T-cell (primary cell): Measurements from ENCODE around the gene DNM3. TPM values are rescaled to one million over a fixed set of nuclear protein-coding genes. Genes with fewer than 3 reads are reported as not detected.

Experiments used
- ATAC-seq, 4 experiments: fragments of 200-7000 bp in 3 of 4; fragments of 150-1000 bp in 1 of 4; cut with Tn5 transposase; replicated peaks in 1 of 4; 1 replicate in 3 of 4; 2 replicates in 1 of 4; pipeline ENCODE4 v1.10.0; 2021; ENCODE audit warnings: moderate library complexity in 3 of 4, mild to moderate bottlenecking in 2 of 4, moderate number of reproducible peaks in 1 of 4
- CTCF ChIA-PET, 2 donors: fragments of 300-600 bp; sonication (Branson Sonifier 250); formaldehyde crosslinking; loops; one replicate each; lab custom pipeline; 2022; ENCODE audit warnings: antibody characterized with exemption in 2 of 2; lab: Charles Lee
- POLR2A ChIA-PET, 2 donors: fragments of 300-600 bp; sonication (Branson Sonifier 250); formaldehyde crosslinking; loops; one replicate each; lab custom pipeline; 2022; ENCODE audit warnings: antibody characterized with exemption in 2 of 2; lab: Charles Lee
- DNase-seq, 35 experiments: peaks; one replicate each; pipeline versions ENCODE4 v3.0.0 to v3.0.0-alpha.2; 2013 to 2023
- H3K27ac ChIP-seq: one replicate; pipeline ENCODE4 v1.5.1; 2013; ENCODE audit warnings: low read length
- H3K27me3 ChIP-seq, 2 experiments: replicated peaks in 1 of 2; 1 replicate in 1 of 2; 2 replicates in 1 of 2; pipeline versions ENCODE4 v1.6.1 to v1.7.0; 2013; ENCODE audit warnings: low read length in 1 of 2, mixed read lengths in 1 of 2; ENCODE audit not compliant: control insufficient read depth in 2 of 2, insufficient read depth in 2 of 2; ENCODE audit errors: extremely low read depth in 1 of 2
- H3K36me3 ChIP-seq, 2 donors: 1 replicate in 1 of 2; 2 replicates in 1 of 2; pipeline versions ENCODE4 v1.6.1 to v1.7.0; 2013; ENCODE audit warnings: low read length in 1 of 2; ENCODE audit not compliant: control insufficient read depth in 2 of 2, insufficient read depth in 1 of 2; ENCODE audit errors: extremely low read depth in 1 of 2
- H3K4me1 ChIP-seq, 2 experiments: 1 replicate in 1 of 2; 2 replicates in 1 of 2; pipeline versions ENCODE4 v1.6.1 to v1.7.0; 2013; ENCODE audit warnings: low read length in 2 of 2, mixed read lengths in 1 of 2; ENCODE audit not compliant: insufficient read depth in 2 of 2, control insufficient read depth in 1 of 2; ENCODE audit errors: extremely low read depth in 1 of 2
- H3K4me3 ChIP-seq, 2 donors: 1 replicate in 1 of 2; 2 replicates in 1 of 2; pipeline versions ENCODE4 v1.5.1 to v1.7.0; 2013; ENCODE audit warnings: mild to moderate bottlenecking in 2 of 2, low read length in 1 of 2, moderate library complexity in 1 of 2; ENCODE audit not compliant: control insufficient read depth in 1 of 2; ENCODE audit errors: extremely low read depth in 1 of 2
- H3K9me3 ChIP-seq: 2 replicates; pipeline ENCODE4 v1.7.0; 2013
- H3K27ac Mint-ChIP-seq, 2 donors: one replicate each; pipeline ENCODE4 v1.8.0; 2020 to 2021; ENCODE audit warnings: mild to moderate bottlenecking in 2 of 2, mixed read lengths in 2 of 2
- H3K27me3 Mint-ChIP-seq, 2 donors: one replicate each; pipeline ENCODE4 v1.8.0; 2021 to 2022; ENCODE audit warnings: mixed read lengths in 2 of 2
- H3K36me3 Mint-ChIP-seq: one replicate; pipeline ENCODE4 v1.8.0; 2021; ENCODE audit warnings: mixed read lengths
- H3K4me1 Mint-ChIP-seq, 3 donors: one replicate each; pipeline ENCODE4 v1.8.0; 2020 to 2022; ENCODE audit warnings: mixed read lengths in 3 of 3, mild to moderate bottlenecking in 1 of 3
- H3K4me3 Mint-ChIP-seq, 3 donors: one replicate each; pipeline ENCODE4 v1.8.0; 2020 to 2022; ENCODE audit warnings: mild to moderate bottlenecking in 3 of 3, mixed read lengths in 3 of 3, moderate library complexity in 3 of 3
- H3K9me3 Mint-ChIP-seq, 3 donors: one replicate each; pipeline ENCODE4 v1.8.0; 2020 to 2022; ENCODE audit warnings: mixed read lengths in 3 of 3
- WGBS: methylation state at CpG from one replicate; pipeline ENCODE4 v1.1.5; 2013; ENCODE audit warnings: missing lambda C conversion rate; ENCODE audit not compliant: insufficient coverage; 5-methylcytosine and 5-hydroxymethylcytosine counted together
- total RNA-seq, 35 experiments: library from RNA in 6 of 35; stranded (reverse) in 6 of 35; fragments of 120-200 nt in 1 of 35; gene quantifications; one replicate each; pipeline versions ENCODE4 v1.2.1 to v1.2.4 and lab custom pipeline; 2013 to 2026

DNM3 gene
- total RNA-seq, 5 donors from 2014 or later (not counting 1 experiment from before 2014, with no cell fraction given) = 2.0 to 2.8 (median 2.4) TPM

GRCh38 chr1:171811672-171812071 lies 29.6 kb upstream of the DNM3 start:
- ChIA-PET CTCF (interaction anchor here in 1 of 2 donors (0.7 kb wide), 1 partner anchor 9 kb away, joined by 3 read pairs; no protein-coding TSS in a partner anchor), POLR2A (no interaction called here)
- no peak for ATAC-seq
- no peak overlapping the region for H3K27ac Mint-ChIP-seq
- H3K4me1 Mint-ChIP-seq = peaks cover 0 to 3% (median under 1%) of the 10 kb centered on the region in 3 donors
- no peaks in the 10 kb centered on the region for H3K9me3 ChIP-seq
- no peaks in the 10 kb centered on the region for H3K4me1 ChIP-seq
- H3K27me3 ChIP-seq = no peaks in the 10 kb centered on the region
- DNase-seq = no peak
- no peak overlapping the region for H3K4me3 Mint-ChIP-seq
- H3K27ac ChIP-seq = no peak overlapping the region
- H3K36me3 Mint-ChIP-seq = no peaks in the 10 kb centered on the region
- H3K9me3 Mint-ChIP-seq = no peaks in the 10 kb centered on the region
- peaks cover 0 to 4% of the 10 kb centered on the region in 2 donors for H3K27me3 Mint-ChIP-seq
- no peak overlapping the region for H3K4me3 ChIP-seq
- H3K36me3 ChIP-seq = no peaks in the 10 kb centered on the region

GRCh38 chr1:171814692-171815091 lies 26.6 kb upstream of the DNM3 start:
- no peak for ATAC-seq
- no peak for DNase-seq
- no peaks in the 10 kb centered on the region for H3K36me3 Mint-ChIP-seq
- peaks cover 0 to 4% of the 10 kb centered on the region in 2 donors for H3K27me3 Mint-ChIP-seq
- 42% methylated on average over 1 of the region's 2 CpGs for WGBS
- no peak overlapping the region for H3K27ac ChIP-seq
- no peaks in the 10 kb centered on the region for H3K36me3 ChIP-seq
- H3K4me3 Mint-ChIP-seq = no peak overlapping the region
- ChIA-PET CTCF (no interaction called here), POLR2A (no interaction called here)
- H3K4me1 ChIP-seq = no peaks in the 10 kb centered on the region
- no peaks in the 10 kb centered on the region for H3K9me3 ChIP-seq
- no peaks in the 10 kb centered on the region for H3K27me3 ChIP-seq
- H3K27ac Mint-ChIP-seq = no peak overlapping the region
- peaks cover 0 to 11% (median 10%) of the 10 kb centered on the region in 3 donors for H3K4me1 Mint-ChIP-seq
- H3K4me3 ChIP-seq = no peak overlapping the region
- H3K9me3 Mint-ChIP-seq = no peaks in the 10 kb centered on the region

- DNase-seq = no peak
- no peaks in the 10 kb centered on the region for H3K4me1 ChIP-seq
- H3K36me3 ChIP-seq = no peaks in the 10 kb centered on the region
- ATAC-seq = no peak
- no peaks in the 10 kb centered on the region for H3K9me3 ChIP-seq
- Mint-ChIP-seq H3K4me1 (peaks cover 0 to 11% (median 10%) of the 10 kb centered on the region in 3 donors), H3K4me3 (no peak overlapping the region), H3K27me3 (no peaks in the 10 kb centered on the region), H3K36me3 (no peaks in the 10 kb centered on the region), H3K9me3 (no peaks in the 10 kb centered on the region), H3K27ac (no peak overlapping the region)
- no peak overlapping the region for H3K4me3 ChIP-seq
- POLR2A ChIA-PET = no interaction called here
- WGBS = no CpG with 5 or more reads among the region's 3 CpGs
- CTCF ChIA-PET = no interaction called here
- H3K27me3 ChIP-seq = no peaks in the 10 kb centered on the region
- H3K27ac ChIP-seq = no peak overlapping the region
Measured at GRCh38 chr1:171816300-171816901, 24.9 kb upstream of the DNM3 start.

- ChIA-PET POLR2A (no interaction called here), CTCF (interaction anchor here in 1 of 2 donors (0.7 kb wide), 1 partner anchor 7 kb away, joined by 3 read pairs; no protein-coding TSS in a partner anchor)
- H3K36me3 Mint-ChIP-seq = no peaks in the 10 kb centered on the region
- H3K4me3 ChIP-seq = no peak overlapping the region
- no peaks in the 10 kb centered on the region for H3K4me1 ChIP-seq
- H3K27ac ChIP-seq = no peak overlapping the region
- H3K27me3 Mint-ChIP-seq = no peaks in the 10 kb centered on the region
- H3K36me3 ChIP-seq = no peaks in the 10 kb centered on the region
- 0% methylated on average over 2 of the region's 3 CpGs for WGBS
- H3K27me3 ChIP-seq = no peaks in the 10 kb centered on the region
- ATAC-seq (peak in 3 of 4 experiments; percentile 77 to 97 (median 93)), DNase-seq (peak in 1 of 35 experiments; percentile 8)
- no peaks in the 10 kb centered on the region for H3K9me3 ChIP-seq
- H3K4me3 Mint-ChIP-seq = no peak overlapping the region
- no peaks in the 10 kb centered on the region for H3K9me3 Mint-ChIP-seq
- peaks cover 0 to 11% (median 10%) of the 10 kb centered on the region in 3 donors for H3K4me1 Mint-ChIP-seq
- peak overlapping the region; percentile 59 to 74 for H3K27ac Mint-ChIP-seq
Measured at GRCh38 chr1:171817511-171818265, 23.6 kb upstream of the DNM3 start.

GRCh38 chr1:171819946-171820345 lies 21.4 kb upstream of the DNM3 start:
- Mint-ChIP-seq H3K36me3 (peaks cover 7% of the 10 kb centered on the region), H3K9me3 (peaks cover 0 to 3% (median 0%) of the 10 kb centered on the region in 3 donors), H3K27me3 (no peaks in the 10 kb centered on the region), H3K27ac (no peak overlapping the region), H3K4me3 (no peak overlapping the region), H3K4me1 (peaks cover 0 to 11% (median 10%) of the 10 kb centered on the region in 3 donors)
- no peak overlapping the region for H3K4me3 ChIP-seq
- no peaks in the 10 kb centered on the region for H3K27me3 ChIP-seq
- no CpG with 5 or more reads among the region's 2 CpGs for WGBS
- CTCF ChIA-PET = interaction anchor here (0.6 kb wide), 2 partner anchors 9 to 299 kb away, joined by 3 read pairs; no protein-coding TSS in a partner anchor
- no peaks in the 10 kb centered on the region for H3K36me3 ChIP-seq
- DNase-seq = no peak
- H3K27ac ChIP-seq = no peak overlapping the region
- POLR2A ChIA-PET = no interaction called here
- no peaks in the 10 kb centered on the region for H3K9me3 ChIP-seq
- H3K4me1 ChIP-seq = no peaks in the 10 kb centered on the region
- no peak for ATAC-seq

- Mint-ChIP-seq H3K27me3 (no peaks in the 10 kb centered on the region), H3K9me3 (peaks cover 9 to 22% (median 21%) of the 10 kb centered on the region in 3 donors), H3K27ac (no peak overlapping the region), H3K4me3 (no peak overlapping the region), H3K36me3 (peaks cover 24% of the 10 kb centered on the region), H3K4me1 (no peaks in the 10 kb centered on the region)
- no peak for ATAC-seq
- ChIA-PET CTCF (no interaction called here), POLR2A (no interaction called here)
- Histone ChIP-seq H3K9me3 (no peaks in the 10 kb centered on the region), H3K27ac (no peak overlapping the region), H3K36me3 (peaks cover 0 to 3% of the 10 kb centered on the region in 2 donors), H3K4me1 (no peaks in the 10 kb centered on the region), H3K27me3 (no peaks in the 10 kb centered on the region), H3K4me3 (no peak overlapping the region)
- WGBS = no CpG with 5 or more reads among the region's 1 CpG
- DNase-seq = no peak
Measured at GRCh38 chr1:171826973-171827372, 14.3 kb upstream of the DNM3 start.
